NCI-H2227 treated with DMSO at 0.1 percent for 48 hours (cell line): ENCODE measurements around the gene KRTAP10-7.
"Not testable (repeated sequence)": the region's sequence is repeated elsewhere in the genome, so short reads cannot be mapped to it uniquely, and the experiment has no call there.

Source experiments
- DNase-seq: peaks from one replicate; lab custom pipeline; 2025; lab: John Stamatoyannopoulos, UW

The KRTAP10-7 gene

GRCh38 chr21:44590897-44591800, 9.2 kb upstream of the KRTAP10-7 start:
- not testable (repeated sequence) for DNase-seq

- DNase-seq = not testable (repeated sequence)
Measured at GRCh38 chr21:44591801-44592130, 8.6 kb upstream of the KRTAP10-7 start.

GRCh38 chr21:44592446-44593311, 7.7 kb upstream of the KRTAP10-7 start, which contains the start of gene KRTAP10-6:
Gene KRTAP10-6 (minus strand): TSS chr21:44592505. CDS start chr21:44592484, 21 bp downstream.
- DNase-seq = no peak

- DNase-seq = no peak
Measured at GRCh38 chr21:44593598-44594405, 6.6 kb upstream of the KRTAP10-7 start.

- no peak for DNase-seq
Measured at GRCh38 chr21:44594406-44594916, 5.9 kb upstream of the KRTAP10-7 start.

GRCh38 chr21:44595524-44595923, 4.9 kb upstream of the KRTAP10-7 start:
- no peak for DNase-seq

- no peak for DNase-seq
Measured at GRCh38 chr21:44596068-44596725, 4.2 kb upstream of the KRTAP10-7 start.

- DNase-seq = peak; percentile 25
Measured at GRCh38 chr21:44598061-44598460, 2.3 kb upstream of the KRTAP10-7 start.

- no peak for DNase-seq
Measured at GRCh38 chr21:44599264-44600029, 950 bp upstream of the KRTAP10-7 start.

- not testable (repeated sequence) for DNase-seq
Measured at GRCh38 chr21:44601091-44601490, 694 bp downstream of the KRTAP10-7 start.

- no peak for DNase-seq
Measured at GRCh38 chr21:44601596-44602462, 1.4 kb downstream of the KRTAP10-7 start.

- no peak for DNase-seq
Measured at GRCh38 chr21:44602463-44602850, 2.1 kb downstream of the KRTAP10-7 start.

- no peak for DNase-seq
Measured at GRCh38 chr21:44603109-44603875, 2.9 kb downstream of the KRTAP10-7 start.

- no peak for DNase-seq
Measured at GRCh38 chr21:44603911-44604310, 3.5 kb downstream of the KRTAP10-7 start.

GRCh38 chr21:44606495-44606894, 6.1 kb downstream of the KRTAP10-7 start:
- DNase-seq = no peak

GRCh38 chr21:44609193-44609592, 8.8 kb downstream of the KRTAP10-7 start:
- no peak for DNase-seq

GRCh38 chr21:44610157-44610843, 9.9 kb downstream of the KRTAP10-7 start:
- DNase-seq = not testable (repeated sequence)

GRCh38 chr21:44611551-44611950, 11.2 kb downstream of the KRTAP10-7 start:
- DNase-seq = no peak
